ENCODE measurements around the gene RAB23. TPM values are rescaled to one million over a fixed set of nuclear protein-coding genes. Genes with fewer than 3 reads are reported as not detected.

RAB23 gene
- 18.8 TPM for total RNA-seq

DNA sequence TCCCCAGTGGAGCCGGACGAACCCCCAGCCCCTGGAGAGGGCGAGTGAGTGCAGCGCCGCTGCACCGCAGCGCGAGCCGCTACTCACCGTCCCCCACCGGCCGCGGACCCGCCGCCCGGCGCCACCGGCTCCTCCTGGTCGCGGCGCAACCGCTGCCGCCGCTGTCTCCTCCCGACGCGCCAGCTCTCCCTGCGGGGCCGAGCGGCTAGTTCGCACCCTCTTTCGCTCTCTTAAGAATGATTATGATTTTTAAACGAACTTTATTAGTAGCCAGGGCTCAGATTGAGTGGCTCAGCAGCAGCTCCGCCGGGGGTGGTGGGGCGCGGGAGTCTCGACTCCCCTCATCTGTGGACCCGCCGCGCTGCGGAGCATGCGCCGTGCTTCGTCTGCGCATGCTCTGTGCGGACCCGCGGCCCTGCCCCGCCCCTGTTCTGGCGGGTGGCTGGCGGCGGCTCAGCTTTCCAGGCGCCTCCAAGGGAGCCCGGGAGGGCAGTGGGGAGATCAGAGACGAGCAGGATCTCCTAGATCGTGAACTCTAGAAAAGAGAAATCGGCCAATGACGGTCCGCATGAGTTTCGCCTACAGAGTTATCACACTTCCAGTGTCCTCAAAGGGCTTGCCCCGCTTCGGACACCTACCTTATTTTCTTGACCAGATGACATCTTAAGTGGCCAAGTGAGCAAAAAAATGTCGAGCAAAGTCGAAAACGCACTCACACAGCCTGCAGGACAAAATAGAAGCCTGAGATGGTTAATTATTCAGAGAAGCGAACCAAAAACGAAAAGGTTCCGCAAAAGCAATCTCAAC lies at the start of gene RAB23:
Gene RAB23, minus strand, starts transcription at position 372 of the 807 bp plus-strand sequence. CDS start 11,927 bp downstream, outside the sequence.

DNA sequence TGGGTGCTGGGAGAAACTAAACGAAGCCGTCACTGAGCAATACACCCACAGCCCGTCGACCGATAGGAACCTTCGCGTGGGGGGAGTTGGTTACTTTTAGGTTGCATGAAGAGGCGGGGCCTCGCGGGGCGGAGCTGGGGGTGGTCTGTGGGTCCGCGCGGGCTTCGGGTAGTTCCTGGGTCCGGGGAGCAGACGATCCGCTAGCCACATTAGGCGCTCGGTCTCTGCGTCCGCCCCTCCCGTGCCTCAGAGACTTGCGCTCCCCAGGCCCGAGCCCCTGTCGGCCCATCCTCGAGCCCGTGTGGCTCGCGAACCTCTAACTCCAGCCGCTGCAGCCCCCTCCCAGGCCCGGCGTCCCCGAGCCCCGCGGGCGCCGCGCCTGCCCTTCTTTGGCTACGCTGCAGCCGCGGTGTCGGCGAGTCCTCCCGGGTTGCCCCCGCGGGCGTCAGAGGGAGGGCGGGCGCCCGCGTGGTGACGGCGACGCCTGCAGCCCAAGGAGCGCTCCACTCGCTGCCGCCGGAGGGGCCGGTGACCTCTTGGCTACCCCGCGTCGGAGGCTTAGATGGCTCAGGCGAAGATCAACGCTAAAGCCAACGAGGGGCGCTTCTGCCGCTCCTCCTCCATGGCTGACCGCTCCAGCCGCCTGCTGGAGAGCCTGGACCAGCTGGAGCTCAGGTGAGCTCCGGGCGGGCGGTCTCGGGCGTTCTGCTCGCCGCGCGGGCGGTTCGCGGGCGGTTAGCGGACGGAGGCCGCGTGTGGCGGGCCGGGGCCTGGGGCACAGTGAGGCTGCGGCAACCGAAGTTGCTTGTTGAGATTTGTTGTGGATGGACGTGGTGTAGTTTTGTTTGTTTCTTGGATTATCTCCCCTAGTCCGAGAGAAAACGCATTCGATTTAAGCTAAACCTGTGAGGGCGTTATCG lies 49.7 kb downstream of the RAB23 start, which contains the start of gene BAG2:
Gene BAG2, plus strand, starts transcription at position 191 of the 920 bp plus-strand sequence. Its CDS starts 372 bp downstream, at position 563.

Other genes starting within 250 kb of the RAB23 start
- 19.9 TPM for gene KIAA1586, start 175.6 kb downstream of the RAB23 start, total RNA-seq
- 82.0 TPM for gene ZNF451, start 132.1 kb downstream of the RAB23 start, total RNA-seq
- gene BAG2, start 50.0 kb downstream of the RAB23 start, total RNA-seq = 4.0 TPM
- 19.6 TPM for gene PRIM2, start 95.3 kb upstream of the RAB23 start, total RNA-seq

Measured in metanephros (tissue), 1 donor.